Stromal cell of bone marrow (primary cell): ENCODE data around the gene SPOCK1.

ENCODE experiments used
- DNase-seq: peaks from one replicate; pipeline ENCODE4 v3.0.0-alpha.2; 2012; ENCODE audit warnings: low read depth

SPOCK1 gene

DNA sequence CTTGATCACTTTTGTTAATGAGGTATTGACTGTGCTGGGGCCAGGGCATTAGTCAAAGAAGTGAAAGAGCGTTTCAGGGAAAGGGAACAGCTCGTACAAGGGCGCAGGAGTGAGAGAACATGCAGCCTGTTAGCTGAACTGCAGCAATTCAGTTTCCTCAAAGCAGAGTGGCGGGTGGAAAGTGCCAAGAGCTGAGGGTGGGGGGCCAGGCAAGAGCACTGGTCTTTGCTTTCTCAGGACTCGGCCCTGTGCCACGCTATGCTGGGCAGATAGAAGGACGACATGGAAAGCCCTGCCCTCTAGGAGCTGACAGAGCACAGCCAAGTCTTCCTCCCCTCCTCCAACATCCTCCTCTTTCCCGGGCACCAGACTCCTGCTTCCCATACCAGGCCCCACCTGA is 304.8 kb downstream of the SPOCK1 start:
- no peak for DNase-seq

DNA sequence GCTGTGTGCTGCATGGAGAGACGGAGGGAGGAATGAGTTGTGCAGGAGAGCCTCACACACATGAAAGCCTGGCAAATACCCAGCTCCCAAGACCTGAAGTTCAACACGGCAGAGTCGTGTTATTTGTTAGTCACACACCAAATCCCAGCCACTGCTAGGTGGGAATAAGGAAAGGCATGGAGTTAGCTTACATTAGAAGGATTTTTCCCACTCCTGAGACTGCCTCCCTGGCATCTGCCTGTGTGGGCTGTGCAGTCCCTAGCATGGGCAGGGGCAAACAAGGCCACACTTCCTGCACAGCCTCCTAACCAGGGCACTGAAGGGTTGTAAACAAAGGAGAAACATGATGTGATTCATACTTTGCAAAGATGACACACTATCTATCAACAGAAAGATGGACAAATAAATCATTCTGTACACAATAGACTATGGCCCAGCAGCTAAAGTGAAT is 306.8 kb downstream of the SPOCK1 start:
- DNase-seq = no peak

DNA sequence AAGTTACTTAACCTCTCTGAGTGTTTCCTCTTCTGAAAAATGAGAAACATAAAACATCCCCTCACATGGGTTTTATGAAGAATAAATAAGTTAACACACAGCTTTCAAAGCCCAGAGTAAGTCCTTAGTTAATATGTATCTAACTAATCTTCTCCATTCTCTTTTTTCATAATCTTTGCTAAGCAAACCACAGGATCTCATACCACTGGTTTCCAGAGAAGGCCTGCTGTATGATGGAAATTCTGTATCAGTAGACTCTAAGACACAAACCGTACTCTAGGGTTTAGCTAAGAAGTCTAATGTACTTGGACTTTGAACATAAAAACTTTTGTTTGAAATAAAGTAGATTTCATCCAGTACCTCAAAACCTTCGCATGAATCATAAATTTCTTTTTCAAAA is 307.9 kb downstream of the SPOCK1 start:
- DNase-seq = no peak

DNA sequence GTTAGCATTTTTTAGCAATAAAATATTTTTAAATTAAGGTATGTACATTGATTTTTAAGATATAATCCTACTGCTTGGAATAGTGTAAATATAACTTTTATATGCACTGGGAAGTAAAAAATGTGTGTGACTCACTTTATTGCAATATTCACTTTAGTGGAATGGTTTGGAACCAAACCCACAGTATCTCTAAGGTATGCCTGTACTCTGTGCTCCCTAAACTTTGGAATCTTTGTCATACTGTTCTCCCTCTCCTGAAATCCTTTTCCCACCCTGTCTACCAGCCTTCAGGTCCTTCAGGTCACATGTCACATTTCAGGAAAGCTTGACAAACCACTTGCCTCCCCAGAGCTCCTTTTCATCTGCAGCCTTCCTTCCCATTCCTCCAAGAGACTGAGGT is 308.7 kb downstream of the SPOCK1 start:
- DNase-seq = no peak

DNA sequence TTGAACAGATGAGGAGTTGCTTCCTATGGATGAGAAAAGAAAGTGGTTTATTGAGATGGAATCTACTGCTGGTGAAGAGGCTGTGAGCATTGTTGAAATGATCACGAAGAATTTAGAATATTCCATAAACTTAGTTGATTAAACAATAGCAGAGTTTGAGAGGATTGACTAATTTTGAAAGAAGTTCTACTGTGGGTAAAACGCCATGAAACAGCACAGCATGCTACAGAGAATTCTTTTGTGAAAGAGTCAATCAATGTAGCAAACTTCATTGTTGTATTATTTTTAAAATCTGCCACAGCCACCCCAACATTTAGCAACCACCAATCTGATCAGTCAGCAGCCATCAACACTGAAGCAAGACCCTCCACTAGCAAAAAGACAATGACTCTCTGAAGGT is 309.1 kb downstream of the SPOCK1 start:
- peak; percentile 4 for DNase-seq

DNA sequence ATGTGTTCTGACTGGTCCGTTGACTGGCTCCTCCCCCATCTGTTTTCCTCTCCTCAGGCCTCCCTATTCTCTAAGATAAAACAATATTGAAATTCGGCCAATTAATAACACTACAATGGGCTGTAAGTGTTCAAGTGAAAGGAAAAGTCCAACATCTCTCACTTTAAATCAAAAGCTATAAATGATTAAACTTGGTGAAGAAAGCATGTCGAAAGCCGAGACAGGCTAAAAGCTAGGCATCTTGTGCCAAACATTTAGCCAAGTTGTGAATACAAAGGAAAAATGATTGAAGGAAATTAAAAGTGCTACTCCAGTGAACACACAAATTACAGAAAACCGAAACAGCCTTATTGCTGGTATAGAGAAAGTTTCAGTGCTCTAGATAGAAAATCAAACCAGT is 310.6 kb downstream of the SPOCK1 start:
- no peak for DNase-seq

DNA sequence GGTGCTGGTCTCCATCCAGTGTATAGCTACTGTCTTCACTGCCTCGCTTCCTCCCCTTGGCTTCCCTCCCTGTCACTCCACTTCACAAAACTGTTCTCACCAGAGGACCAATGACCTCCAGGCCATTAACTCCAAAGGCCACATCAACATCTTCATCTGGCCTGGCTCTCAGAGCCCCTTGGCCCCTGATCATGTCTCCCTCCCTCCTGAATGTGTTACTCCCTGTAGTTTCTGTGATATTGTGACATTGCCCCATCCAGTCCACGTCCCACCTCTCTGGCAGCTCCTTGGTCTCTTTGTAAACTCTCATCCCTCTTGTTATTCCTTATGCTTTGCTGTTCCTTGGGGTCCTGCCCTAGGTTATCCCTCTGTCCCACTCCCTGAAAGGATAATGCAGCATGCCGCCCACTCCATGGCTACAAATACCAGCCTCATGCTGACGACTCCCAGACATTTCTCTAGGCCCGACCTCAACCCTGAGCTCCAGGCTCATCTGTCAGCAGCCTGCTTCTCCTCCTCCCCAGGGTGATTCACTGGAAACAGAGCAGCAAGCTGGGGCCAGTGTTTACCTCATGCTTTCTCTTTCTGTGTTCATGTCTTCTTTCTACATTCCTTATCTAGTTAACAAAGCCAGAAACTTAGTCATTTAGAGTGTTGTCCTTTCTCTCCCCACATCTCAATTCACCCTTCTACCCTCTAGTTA is 312.2 kb downstream of the SPOCK1 start:
- peak; percentile 58 for DNase-seq

DNA sequence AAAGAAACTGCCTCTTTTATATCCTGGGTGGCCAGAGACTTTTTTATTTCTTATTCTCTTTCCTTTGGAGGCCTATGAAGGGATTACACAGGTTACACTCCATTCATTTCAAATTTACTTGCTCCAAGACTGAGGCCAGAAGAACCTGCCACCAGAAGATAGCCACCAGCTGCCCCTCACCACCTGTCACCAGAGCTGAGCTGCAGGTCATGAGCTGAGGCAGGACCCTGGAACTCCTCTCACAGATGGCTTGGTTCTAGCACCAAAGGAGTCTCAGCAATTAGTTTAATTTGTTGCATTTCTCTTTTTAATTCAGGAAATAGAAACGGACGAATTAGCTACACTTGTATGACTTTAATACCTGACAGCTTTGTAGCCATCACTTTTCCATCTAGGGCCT is 313.9 kb downstream of the SPOCK1 start:
- no peak for DNase-seq

DNA sequence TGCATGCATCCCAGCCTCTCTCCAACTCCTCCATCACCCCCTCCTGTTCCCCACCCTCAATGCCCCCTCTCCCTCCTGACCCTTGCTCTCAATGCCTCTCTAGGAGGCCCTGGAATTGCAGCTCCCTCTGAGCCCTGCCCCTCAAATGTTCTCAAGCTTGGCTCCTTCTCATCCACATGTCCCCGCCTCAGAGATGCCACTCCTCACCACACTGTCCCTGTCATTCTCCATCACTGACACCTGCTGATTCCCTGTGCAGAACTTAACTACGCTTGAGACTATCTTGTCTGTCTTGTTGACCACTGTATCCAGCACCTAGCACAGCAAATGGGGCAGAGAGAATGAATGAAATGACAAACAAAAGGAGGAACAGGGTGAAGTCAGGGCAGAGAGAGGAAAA is 314.4 kb downstream of the SPOCK1 start:
- no peak for DNase-seq

DNA sequence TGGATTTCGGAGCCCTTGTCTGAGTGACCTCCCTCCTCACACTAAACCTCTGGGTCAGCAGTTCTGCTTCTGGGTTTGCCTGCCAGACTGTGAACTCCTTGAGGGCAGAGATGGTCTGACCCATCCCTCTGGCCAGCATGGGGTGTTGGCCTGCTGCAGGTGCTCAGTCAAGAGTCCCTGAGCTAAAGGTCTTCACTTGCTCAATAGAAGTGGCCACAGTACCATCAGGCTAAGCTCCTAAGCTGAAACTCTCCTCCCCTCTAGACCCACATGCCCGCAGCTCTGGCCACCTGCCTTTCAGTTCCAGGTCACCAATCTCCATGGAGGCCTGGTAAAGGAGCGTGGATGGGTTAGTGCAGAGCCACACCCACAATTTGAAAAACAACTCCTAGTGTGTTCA is 316.6 kb downstream of the SPOCK1 start:
- no peak for DNase-seq

DNA sequence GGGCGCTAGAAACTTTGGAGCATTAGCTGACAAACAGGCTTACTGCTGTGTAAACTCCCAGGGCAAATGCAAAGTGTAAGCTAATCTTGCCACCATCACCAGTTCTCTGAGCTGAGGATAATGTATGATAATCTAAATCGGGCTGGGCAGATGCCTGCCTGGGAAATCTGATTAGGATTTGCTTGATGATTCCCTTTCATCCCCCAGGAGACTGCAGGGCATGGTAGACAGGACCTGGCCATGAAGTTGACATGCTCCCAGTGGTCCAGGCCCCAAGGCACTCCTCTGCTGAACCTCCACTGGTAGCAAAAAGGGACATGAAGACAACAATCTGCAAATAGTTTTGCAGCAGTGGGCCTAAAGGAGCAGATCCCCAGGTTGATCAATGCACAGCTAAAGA is 317.5 kb downstream of the SPOCK1 start:
- DNase-seq = no peak

DNA sequence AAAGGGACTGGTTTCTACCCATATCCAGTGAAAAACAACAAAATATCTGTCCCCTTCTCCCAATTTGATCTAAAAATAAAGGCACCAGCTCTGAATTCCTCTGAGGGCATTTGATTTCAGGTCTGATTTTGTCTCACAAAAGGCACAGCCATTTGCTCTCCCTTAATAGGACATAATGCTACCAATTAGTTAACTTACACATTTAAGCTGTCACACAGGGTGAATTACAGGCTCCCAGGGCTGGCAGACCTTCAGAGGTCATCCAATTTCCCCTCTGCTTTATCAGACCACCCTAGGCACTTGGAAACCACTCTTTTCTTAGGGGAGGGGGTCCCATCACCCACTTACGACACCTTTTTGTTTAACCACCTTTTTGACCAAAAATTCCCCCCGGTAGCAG is 319.9 kb downstream of the SPOCK1 start:
- no peak for DNase-seq

DNA sequence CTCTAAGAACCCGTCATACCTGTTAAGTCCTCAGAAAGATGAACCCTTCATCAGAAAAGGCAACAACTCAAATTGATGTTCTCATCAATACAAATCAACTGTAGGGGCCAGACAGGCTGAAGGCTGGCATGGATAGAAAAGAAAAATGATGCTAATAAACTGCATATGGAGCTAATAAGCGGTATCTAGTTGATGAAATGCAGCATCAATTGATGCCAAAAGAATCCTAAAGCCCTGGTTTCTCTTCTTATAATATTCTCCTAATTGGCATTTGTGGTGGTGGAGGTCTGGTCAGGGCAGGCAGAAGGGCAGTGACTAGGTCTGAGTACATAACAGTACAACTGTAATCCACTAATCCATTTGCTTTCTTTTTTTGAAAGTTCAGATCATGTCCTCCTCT is 322.5 kb downstream of the SPOCK1 start:
- no peak for DNase-seq

DNA sequence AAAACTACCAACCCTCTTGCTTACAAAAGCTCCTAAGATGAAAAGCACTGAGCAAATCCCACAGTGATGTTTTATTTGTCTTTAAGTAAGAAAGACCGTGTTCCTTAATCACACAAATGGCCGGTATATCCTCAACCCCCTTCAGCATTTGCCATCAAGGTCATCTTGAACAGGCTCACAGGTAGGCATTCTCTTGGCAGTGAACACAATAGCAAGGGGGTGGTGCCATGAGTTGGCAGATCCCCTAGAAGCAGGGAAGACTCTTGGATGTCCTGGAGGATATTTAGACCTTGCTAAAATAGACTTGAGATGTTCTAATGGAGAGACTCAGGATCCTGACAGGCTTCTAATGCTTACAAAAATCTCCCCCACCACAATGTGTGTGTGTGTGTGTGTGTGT is 323.0 kb downstream of the SPOCK1 start:
- no peak for DNase-seq

DNA sequence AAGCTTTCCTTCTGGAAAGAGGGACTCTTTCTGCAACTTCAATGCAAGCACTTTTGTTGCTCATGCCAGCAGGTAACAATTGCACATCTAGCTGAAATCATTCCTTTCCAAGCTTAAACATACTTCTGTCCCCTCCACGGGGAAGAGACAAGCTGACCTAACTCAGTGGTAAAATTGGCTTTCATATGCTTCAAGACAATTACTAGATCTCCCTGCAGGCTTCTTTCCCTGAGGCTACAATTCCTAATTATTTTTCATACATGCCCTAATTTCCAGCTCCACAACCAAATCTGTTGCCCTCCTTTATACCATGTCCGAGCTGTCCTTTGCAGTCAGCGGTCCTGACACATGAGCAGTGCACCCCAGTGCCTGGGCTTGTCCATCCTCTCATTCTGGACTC is 324.9 kb downstream of the SPOCK1 start:
- DNase-seq = no peak

DNA sequence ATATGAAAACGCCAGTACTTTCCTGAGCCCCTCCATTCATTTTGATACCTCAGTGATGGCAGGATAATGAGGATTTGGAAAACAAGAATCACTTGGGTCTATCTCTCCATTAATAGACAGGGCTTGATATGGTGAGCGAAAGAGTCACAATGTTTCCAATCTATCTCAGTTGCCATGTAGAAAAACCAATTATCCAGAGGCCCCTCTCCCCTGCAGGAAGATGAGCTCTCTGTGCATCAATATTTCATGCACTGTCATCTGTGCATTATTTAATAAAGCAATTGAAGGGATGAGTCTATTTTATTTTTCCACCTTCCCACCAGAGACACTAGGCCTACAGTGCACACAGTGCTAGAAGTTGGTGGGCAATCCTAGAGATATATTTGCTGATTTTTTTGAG is 326.9 kb downstream of the SPOCK1 start:
- DNase-seq = no peak

DNA sequence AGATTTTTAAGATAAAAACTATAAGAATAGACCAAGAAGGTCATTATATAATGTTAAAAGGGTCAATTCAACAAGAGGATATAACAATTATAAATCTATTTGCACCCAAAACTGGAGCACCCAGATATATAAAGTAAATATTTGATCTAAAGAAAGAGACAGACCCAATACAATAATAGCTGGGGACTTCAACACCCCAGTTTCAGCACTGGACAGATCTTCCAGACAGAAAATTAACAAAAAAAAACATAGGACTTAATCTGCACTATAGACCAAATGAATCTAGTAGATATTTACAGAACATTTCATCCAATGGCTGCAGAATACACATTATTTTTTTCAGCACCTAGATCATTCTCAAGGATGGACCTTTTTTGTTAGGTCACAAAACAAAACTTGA is 331.9 kb downstream of the SPOCK1 start:
- no peak for DNase-seq

DNA sequence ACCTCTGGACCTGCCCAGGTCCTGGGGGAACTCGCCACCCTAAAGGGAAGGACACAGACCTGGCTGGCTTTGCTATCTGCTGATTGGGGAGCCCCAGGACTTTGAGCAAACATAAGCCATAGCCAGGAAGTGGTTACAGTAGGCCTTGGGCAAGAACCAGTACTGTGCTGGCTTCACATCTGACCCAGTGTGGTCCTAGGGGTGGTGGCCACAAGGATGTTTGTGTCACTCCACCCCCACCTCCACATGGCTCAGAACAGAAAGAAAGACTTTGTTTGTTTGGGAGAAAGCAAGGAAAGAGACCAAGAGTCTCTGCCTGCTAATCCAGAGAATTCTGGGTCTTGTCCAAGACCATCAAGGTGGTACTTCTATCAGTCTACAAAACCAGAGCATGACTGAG is 334.2 kb downstream of the SPOCK1 start:
- no peak for DNase-seq

DNA sequence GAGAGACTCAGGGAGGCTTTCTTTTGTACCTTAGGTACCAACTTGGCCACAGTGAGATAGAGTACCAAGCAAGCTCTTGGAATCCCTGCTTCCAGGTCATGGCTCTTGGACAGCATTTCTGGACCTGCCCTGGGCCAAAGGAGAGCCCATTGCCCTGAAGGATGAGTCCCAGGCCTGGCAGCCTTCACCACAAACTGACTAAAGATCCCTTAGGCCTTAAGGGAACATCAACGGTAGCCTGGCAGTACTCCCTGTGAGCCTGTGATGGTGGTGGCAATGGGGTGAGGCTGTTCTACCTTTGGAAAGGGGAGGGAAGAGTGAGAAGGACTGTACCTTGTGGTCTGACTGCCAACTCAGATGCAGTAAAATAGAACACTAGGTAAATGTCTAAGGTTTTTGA is 334.6 kb downstream of the SPOCK1 start:
- no peak for DNase-seq

DNA sequence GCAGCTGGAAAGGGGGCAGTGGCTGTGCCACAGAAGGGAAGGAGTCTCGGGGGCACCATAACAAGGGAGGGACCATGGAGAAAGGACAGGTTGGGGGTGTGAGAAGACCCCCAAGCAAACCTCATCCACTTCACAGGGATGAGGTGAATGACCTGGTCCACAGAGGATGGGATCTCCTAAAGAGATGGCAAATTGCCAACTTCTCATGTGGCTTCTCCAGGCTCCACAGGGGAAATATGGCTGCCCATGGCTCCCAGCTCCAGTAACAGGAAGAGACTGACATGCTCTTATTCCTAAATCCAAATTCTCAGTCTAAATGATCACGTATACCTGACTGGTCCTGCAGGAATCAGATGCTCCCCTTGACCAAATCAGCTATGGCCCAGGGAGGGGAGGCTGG is 340.4 kb downstream of the SPOCK1 start:
- DNase-seq = no peak

DNA sequence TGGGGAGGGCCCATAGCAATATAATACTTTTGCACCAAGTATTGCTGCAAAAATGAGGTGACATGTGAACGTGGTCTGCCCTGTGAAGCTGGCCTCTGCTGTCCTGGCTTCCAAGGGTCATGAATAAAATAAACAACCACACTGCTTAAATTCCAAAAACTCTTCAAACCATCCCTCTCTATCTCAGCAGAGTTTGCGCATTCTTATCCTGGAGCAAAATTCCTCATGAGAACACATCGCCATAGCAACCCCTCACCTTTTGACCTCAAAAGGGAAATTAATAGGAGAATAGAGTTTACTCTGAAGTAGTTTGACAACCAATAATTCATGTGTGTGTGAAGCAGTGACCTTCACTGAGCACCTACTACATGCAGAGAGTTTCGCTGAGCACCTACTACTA is 342.9 kb downstream of the SPOCK1 start:
- DNase-seq = no peak

DNA sequence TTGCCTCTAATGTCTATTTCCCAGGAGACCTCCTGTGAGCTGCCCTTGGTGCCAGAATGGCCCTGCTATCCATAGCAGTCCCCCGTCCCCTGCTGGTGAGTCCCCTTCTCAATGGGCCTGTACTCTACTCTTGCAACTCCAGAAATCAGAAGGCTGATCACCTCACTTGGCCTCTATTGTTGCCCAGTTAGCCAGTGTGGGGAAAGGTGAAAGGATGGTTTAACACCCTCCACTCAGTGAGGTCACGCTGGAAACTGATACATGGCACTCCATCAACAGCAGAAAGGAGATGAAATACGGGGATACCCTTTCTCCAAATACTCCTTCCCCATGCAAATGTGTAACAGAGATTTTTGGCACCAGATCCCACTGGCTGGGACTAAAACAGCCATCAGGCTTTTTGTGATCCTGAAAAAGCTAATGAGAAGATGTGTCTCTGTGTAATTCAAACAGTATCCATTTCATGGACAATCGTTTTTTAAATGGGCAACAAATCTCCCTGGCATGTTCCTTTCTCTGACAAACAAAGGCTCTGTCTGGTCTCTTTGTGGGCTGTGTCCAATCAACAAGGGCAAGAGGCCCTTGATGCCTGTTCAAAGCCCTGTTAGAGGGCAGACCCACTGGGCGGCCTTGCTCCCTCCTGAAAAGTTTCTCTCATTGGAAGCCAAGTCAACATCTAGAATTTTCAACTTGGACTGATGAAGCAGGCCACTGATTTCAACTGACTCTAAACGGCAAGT is 343.7 kb downstream of the SPOCK1 start:
- no peak for DNase-seq

DNA sequence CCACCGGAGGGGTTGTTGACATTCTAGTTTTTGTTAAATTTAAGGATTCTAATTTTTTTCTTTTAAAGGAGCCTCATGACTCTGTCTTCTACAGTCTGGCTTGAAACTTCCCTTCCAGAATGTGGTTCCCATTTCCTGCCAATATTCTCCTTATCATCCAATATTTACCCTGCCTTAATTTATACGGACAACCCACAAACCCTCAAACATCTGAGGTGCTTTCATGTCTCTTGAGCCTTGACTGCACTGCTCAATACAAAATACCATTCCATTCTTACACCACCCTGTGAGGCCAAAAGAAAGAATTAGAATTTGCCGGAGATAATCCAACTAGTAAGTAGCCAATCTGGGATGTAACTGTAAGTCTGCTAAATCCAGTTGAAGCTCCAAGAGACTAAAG is 346.5 kb downstream of the SPOCK1 start:
- no peak for DNase-seq

DNA sequence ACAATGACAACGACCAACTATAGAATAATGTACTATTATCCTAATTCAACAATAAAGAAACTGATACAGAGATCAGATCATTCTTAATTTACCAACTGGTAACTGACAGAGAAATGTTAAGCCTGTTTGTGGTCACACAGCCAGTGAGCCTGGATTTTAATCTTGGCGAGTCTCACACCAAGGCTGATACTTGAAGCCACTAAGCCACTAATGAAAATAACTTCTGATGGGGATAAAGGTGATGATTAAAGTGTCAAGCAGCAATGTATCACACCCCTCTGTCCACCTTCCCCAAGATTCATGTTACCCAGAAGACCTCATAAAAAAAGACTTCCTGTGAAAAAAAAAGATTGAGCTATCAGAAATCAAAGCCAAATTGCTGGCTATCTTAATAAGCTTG is 350.5 kb downstream of the SPOCK1 start:
- no peak for DNase-seq
